Dermis blood vessel endothelial cell (primary cell): ENCODE data around the gene SORT1. TPM values are rescaled to one million over a fixed set of nuclear protein-coding genes. Genes with fewer than 3 reads are reported as not detected.
"Not testable (repeated sequence)": the region's sequence is repeated elsewhere in the genome, so short reads cannot be mapped to it uniquely, and the experiment has no call there.

Experiments used
- DNase-seq: peaks from one replicate; pipeline ENCODE4 v3.0.0; 2010
- total RNA-seq: library from RNA; depleted of rRNA; stranded (reverse); fragments of >200 nt; gene quantifications from 2 replicates; pipeline ENCODE4 v1.2.3, GENCODE V29; 2014

Gene SORT1
- total RNA-seq, 1 donor from 2014 or later, result 16.7 TPM

DNA sequence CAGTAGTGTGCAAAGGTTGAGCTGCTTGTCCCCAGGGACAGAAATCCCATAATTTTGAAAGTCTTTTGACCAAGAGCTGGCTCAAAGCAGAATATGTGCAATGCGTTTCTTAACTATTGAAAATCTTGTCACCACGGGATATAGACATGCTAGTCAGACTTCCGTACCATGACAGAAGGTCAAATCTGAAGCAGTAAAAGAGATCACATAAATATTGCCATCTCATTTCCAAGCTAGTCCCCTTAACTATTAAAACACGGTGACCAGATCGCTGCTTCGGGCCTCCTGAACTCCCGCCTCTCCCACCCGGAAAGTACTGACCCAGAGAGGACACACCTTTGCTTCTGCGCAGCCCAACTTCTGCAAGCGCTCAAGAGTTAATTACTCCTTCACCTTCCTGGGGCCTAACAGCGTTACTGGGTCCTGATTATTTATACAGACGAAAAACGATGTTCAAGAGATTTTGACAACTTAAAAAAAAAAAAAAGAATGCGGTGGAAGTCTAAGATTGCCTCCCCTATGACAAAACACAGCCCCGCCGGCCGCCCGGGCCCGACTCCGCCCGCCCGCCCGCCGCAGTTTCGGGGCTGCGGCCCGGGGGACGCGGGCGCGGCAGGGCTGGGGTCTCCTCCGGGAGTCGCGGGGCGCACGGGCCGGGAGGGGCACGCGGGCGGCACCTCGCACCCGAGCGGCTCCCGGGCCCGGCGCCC, 692 bp downstream of the SORT1 start:
- peak; percentile 11 for DNase-seq

DNA sequence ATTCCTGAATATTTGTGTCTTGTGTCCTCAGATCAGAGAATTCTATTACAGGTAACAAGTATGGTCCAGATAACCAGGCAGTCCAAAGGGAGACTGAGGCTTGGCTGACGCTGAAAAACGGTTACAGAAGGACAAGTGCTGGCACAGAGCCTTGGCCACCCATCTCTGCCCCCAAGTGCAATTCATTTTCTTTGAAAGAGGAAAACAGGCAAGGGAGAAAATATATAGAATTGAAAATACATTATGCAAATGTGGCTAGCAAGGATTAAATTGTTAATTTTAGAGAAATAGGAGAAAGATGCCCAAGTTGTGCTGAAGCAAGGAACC, 1.2 kb downstream of the SORT1 start:
- no peak for DNase-seq

DNA sequence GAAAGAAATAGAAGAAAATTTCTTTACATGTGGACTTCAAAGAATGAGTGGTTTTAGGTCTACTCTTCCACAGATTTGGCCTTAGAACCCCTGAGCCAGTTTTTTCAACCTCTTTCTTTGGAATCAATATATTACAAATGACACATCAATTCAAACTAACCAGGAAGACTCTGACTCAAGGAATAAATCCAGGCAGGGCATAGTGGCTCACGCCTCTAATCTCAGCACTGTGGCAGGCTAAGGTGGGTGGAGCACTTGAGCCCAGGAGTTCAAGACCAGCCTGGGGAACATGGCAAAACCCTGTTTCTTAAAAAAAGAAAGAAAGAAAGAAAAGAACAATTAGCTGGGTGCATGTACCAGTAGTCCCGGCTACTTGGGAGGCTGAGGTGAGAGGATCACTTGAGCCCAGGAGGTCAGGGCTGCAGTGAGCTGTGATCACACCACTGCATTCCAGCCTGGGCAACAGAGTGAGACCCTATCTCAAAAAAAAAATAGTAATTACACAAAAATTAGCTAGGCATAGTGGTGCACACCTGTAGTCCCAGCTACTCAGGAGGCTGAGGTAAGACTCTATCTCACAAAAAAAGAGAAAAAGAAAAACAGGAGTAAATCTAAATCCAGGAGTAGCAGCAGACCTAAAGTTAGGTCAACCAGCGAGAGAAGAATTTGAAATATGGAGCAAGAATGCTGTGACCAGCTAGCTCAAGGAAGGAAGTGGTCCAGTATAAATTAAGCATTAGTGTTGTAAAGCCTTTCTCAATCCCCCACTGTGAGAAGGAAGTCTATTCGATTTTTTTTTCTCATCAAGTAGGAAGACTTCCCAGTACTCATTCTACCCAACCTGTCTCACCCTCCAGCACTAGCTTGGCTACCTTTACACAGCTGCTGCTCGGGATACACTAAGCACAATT, 1.9 kb downstream of the SORT1 start:
- no peak for DNase-seq

DNA sequence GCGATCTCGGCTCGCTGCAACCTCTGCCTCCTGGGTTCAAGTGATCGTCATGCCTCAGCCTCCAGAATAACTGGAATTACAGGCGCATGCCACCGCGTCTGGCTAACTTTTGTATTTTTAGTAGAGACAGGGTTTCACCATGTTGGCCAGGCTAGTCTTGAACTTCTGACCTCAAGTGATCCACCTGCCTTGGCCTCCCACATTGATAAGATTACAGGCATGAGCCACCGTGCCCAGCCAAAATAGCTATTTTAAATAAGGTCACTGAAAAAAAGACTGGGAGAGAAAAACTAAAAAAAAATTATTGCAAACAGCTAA, 2.5 kb downstream of the SORT1 start:
- DNase-seq, result not testable (repeated sequence)

DNA sequence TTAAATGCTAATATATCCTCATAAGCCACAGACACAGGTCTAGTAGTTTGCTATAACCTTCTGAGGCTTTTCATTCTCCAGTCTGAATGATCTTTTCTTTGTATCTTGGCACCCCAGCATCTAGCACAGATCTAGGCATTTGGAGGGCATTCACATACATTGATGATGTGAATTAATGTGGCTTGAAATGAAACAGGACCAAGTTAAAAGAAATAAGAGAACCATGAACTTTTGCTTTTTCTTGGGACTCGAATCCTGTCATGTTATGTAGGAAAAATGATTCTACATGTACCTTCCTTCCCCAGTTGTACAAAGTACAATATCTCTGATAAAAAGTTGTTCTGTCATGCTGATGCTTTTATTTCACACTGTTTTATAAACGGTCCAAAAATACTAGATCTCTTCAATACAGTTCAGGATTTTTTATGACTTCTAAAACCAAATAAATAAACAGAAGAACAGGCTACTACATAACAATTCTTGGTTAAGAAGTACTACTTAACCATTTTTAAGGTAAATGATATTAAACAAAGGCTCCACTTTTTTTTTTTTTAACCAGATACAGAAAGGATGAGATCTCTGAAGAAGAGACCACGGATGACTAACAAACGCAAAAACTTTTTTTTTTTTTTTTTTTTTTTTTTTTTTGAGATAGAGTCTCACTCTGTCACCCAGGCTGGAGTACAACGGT, 3.0 kb downstream of the SORT1 start:
- no peak for DNase-seq

DNA sequence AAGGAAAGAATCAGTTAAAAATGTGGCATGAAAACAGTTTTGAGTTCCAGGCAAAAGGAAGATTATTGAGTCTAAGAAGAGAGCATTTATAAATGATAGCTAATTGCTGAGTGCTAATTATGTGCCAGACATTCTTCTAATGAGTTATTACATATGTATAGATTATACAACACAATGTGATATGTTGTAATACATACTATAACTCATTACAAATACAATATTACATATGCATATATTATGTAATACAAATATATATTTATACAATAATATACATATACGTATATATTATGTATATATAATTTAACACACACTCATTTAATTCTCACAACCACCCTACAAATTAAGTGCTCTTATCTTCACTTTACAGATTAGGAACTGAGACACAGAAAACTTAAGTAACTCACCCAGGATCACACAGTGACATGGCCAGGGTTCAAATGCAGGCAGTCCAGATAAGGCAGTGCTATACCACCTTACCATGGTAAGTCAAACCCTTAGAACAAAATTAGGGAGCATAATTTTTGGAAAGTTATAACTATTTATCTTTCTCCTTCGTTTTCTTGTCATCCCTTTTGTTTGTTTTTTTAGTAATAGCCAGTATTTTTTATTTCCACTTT, 4.0 kb downstream of the SORT1 start:
- DNase-seq, result no peak

DNA sequence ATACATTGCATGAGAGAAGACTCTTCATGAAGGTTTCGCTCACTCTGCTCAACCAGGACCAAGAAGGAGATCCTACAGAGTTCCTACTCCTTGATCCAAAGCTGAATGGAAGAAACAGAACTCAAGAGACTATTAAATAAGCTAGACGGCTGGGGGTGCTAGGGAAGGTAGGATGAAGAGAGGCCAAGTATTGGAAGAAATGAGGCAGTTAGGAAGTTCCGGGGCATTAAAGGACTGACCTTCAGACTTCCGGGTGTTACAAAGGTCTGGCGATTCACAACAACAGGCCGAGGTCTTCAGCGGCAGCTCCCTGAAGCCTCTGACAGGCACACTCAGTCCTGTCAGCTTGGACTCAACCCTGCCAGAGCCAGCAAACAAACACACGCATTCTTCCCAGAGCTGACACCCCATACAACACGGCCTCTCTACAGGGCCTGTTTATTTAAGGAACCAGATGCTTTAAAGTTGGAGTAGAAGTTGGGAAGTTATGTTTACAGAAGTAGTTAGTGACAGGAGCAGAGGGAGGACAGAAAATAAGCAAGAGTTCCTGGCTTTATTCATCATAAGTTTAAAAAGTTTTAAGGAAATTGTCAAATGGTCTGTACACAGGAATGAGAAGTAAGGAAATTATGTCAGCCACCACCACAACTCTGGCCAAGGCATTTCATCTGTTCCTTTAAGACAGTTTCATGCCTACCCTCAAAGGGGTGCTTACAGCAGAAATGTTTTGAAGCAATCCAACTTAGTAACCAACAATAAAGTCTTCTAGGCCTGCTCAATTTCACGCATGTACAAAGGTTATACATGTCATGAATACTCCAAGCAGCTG, 4.7 kb downstream of the SORT1 start:
- DNase-seq, result peak; percentile 45

DNA sequence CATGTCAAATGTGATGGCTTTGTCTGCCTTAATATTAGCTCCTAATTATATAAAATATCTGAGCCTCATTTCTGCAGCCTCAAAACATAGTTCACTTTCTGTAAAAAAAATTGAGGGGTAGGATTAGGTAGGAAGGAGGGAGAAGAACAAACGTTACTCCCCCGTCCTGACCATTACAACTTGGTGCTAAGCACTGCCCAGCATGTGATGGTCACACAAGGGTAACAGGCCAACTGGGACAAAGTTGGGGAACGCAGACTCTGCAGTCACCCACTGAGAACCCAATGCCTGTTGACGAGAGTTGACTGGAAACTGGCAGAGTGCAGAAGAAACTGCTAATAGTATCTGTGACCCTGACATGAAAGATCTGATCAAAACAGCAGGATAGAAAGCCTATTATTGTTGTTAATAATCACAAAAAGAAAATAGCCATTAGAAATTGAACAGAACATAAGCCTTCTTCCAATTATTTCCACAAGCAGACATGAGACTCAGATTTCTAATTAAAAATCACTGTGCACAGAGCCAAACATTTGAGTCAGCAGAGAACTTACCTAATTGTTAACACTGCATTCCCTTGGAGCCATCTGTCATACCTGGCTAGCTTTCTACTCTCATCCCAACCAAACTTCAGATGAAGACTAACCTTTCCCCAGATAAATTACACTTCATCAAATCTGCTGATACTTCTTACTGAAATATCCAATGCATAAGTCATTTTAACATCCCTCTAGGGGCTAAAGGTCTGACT, 5.5 kb downstream of the SORT1 start:
- DNase-seq, result no peak

DNA sequence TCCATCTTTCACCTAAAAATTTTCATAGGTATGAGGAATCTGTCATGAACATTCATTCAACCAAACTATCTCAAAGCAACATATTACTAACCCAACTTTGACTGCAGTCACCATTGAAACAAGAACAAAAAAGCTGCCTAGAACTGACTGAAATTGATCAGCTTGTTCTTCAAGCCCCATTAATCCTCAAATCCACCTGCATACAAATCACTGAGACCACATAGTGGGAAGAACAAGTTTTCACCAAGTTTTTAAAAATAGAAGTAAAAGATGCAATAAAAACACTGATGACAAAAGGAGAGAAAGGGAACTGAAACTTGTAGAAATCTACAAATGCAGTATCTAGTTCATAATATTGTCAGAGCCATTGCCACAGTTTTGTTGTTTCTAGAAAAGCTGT, 6.1 kb downstream of the SORT1 start:
- DNase-seq, result no peak

DNA sequence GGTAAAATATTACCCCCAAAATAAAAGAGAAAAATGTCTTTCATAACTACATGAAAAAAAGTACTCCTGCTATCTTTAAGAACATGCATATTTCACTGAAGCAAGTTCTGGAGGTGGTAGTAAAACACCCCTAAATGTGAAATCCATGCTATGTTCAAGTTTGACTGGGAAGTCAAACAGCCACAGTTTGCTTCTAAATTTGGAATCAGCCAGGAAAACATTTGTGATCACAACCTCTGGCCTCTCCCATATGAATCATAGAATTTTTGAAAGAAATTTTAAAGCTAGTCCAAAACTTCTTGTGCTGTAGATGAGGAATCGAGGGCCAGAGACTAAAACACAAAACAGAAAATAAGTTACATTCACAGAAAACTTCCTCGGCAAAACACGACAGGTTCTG, 6.6 kb downstream of the SORT1 start:
- peak; percentile 31 for DNase-seq

DNA sequence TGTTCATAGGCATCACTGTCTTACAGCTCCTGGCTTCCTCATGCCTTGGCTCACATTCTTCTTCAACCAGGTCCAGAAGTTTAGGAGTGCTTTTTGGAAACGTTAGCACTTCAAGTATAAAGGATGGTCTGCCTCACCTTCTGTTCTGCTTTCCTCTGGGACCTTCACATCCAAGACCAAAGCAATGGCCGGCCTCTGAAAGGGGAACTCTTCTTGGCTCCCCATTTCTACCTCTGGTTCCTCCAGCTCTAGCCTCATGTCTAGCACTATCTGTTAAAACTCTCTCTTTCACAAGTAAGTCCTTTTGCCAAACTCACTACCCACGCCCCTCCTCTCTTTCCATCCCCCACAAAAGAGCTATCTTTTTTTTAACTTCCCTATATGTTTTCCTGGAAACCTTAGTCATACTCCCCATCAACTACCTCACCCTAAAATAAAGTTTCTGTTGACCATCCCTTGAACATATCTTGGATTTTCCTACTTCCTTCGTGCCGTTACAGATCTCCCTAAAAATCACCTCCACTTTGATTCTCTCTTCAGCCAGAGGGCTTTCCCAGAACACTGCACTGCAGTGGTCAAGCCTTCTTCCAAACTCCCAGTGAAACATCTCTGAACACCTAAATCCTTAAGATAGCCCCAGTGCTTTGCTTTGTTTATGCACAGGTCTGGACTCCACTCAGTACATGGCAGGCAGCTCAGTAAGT, 7.9 kb downstream of the SORT1 start:
- no peak for DNase-seq

DNA sequence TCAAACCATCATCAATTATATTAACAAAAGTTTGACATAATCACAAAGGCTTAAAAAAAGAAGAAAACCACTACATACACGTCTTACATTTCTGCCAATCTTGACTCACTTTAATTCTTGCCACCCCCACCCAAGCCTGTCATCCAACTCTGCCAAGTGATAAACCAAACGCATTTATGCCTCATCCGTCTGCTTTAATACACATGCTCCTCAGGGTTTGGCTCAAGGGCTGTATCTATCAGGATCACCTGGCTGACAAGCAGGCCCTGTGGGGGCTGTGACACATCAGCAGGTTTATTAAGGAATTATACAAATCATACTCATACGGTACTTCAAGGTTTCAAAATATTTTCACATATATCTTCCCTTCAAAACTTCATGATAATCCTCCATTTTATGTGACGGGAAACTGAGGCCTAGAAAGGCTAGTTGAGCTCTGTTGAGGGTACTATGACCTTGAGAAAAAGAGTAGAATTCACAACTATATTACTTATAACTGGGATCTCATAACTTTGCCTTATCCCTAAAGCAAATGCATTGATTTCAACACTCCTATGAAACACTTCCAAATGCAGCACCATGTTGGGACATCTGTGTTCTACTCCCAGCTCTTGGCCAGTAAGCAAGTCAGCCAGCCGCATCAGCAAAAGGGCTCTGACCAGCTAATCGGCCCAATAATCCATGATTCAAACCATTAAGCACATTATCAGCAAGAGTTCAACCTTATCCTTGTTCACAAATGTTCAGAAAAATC, 8.7 kb downstream of the SORT1 start:
- DNase-seq, result no peak

DNA sequence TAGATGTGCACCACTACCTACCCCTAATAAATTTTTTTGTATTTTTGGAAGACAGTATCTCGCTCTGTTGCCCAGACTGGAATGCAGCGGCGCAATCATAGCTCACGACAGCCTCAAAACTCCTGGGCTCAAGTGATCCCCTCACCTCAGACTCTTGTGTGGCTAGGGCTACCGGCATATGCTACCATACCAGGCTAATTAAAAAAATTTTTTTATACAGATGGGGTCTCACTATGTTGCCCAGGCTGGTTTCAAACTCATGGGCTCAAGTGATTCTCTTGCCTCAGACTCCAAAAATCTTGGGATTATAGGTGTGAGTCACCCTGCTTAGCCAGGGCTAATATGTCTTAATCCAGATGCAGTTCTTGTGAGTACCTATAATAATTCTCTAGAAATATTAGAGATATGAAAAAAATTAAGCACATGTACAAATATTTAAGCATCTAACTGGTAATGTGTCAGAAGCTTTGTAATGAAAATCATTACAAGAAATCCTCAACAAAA, 9.5 kb downstream of the SORT1 start:
- no peak for DNase-seq

DNA sequence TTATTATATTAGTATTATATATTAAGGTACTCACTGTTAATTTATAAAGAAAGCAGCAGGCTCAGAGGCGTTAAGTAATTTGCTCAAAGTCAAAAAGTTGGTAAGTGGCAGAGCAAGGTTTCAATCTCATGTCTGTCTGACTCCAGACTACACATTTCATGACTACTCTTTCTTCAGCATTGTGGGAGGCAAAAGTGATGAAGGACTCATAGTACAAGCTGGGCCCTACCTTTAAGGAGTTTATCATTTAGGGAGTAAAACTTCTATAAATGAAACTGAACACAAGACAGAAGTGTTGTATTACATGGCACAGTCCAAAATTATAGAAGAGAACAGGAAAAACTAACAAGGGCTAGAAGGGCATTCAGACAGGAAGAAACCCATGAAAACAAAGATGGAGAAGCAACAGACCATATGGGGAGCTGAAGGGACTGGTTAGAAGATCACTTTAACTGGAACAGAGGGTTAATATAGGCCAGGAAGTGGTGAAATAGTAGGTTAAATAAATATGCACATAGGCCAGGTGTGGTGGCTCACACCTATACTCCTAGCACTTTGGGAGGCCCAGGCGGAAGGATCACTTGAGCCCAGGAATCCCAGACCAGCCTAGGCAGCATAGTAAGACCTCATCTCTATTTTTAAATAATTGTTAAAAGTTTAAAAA, 11.5 kb downstream of the SORT1 start:
- no peak for DNase-seq

DNA sequence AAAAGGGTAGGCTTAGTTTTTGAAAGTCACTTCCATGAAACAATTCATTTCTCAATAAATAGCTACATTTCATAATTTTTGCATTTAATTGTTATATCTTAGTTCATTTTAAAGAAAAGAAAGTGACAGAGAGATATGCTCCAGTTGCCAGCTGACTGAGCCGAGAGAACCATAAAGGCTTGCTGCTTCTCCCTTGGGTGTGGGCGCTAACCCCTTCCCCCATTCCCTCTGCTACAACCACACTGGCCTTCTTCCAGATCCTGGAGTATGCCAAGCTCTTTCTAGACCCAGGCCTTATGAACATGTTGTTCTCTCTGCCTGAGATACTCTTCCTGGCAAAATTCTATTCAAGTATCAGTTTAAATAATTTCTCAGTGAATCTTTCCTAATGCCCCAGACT, 12.3 kb downstream of the SORT1 start:
- no peak for DNase-seq

DNA sequence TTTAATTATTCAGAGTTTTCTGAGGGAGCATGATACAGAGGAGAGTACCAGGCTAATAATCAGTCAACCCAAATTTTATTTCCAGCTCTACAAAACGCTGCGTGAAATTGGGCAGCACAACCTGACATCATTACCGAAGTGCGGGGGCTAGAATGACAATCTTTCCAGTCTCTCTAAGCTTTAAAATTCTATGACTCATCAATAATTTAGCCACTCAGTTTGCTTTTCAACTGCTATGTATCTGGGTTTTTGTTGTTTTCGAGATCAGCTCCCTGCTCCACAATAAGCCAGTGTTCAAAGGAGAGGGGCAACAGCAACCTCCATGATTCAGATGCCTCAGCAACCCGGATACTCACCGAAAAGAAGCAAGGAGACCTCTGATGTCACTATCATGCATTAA, 13.9 kb downstream of the SORT1 start:
- no peak for DNase-seq

DNA sequence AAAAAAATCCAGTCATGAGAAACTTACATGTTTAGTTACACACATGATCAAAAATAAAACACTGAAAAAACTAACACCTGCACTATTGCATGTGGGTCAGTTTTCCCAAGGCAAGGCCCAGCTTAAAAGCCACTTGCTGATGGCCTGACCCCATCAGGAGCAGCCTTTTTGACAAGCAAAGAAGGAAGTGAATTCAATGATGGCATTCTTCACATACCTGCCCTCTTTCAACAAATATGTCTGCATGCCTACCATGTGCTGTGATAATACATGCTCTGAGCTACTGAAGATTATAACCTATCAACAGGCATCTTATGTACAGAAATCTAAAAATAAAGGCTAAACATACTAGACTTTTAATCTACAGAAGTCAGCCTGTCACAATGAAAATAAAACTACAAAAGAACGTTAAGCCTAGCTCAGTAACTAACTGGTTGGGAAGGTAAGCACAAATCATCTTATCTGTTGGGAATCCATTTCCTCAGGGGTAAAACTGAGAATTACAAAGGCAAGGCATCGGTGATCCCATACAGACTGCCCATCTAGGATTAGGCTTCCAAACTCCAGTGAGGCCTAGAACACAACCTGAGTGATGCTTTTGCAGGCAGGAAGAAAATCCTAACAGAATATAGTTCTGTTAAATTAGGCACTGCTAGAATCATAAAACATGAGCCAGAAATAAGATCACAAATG, 14.5 kb downstream of the SORT1 start:
- no peak for DNase-seq

DNA sequence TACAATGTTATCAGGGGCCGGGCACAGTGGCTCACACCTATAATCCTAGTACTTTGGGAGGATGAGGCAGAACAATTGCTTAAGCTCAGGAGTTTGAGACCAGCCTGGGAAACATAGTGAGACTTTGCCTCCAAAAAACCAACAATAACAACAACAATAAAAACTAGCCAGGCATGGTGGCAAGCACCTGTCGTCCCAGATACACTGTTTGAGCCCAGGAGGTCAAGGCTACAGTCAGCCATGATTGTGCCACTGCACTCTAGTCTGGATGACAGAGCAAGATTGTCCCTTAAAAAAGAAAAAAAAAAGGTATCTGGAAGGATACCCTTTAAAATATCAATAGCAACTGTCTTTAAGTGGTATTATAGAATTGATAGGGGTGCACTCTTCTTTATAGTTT, 16.1 kb downstream of the SORT1 start:
- DNase-seq, result no peak

DNA sequence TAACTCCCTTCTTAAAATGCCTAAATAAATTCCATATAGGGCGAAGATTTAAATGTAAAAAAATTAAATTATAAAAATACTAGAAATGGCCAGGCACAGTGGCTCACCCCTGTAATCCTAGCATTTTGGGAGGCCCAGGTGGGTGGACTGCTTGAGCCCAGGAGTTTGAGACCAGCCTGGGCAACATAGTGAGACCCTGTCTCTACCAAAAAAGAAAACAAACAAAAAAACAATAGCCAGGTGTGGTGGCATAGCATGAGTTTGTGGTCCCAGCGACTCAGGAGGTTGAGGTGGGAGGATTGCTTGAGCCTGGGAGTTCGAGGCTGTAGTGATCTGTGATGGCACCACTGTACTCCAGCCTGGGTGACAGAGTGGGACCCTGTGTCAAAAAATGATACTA, 17.8 kb downstream of the SORT1 start:
- DNase-seq, result no peak
